ENCODE measurements around the gene SLC25A18.

SLC25A18 gene

GRCh38 chr22:17613280-17613679, 50.0 kb downstream of the SLC25A18 start:
- TF ChIP-seq, protein P1, sequence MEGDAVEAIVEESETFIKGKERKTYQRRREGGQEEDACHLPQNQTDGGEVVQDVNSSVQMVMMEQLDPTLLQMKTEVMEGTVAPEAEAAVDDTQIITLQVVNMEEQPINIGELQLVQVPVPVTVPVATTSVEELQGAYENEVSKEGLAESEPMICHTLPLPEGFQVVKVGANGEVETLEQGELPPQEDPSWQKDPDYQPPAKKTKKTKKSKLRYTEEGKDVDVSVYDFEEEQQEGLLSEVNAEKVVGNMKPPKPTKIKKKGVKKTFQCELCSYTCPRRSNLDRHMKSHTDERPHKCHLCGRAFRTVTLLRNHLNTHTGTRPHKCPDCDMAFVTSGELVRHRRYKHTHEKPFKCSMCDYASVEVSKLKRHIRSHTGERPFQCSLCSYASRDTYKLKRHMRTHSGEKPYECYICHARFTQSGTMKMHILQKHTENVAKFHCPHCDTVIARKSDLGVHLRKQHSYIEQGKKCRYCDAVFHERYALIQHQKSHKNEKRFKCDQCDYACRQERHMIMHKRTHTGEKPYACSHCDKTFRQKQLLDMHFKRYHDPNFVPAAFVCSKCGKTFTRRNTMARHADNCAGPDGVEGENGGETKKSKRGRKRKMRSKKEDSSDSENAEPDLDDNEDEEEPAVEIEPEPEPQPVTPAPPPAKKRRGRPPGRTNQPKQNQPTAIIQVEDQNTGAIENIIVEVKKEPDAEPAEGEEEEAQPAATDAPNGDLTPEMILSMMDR (IDR thresholded peaks at IDR 0.05; ENCODE audit: control insufficient read depth, insufficient read depth, low read depth, low read length, missing control alignments), result no peak
- H3K4me3 ChIP-seq (ENCODE audit: control insufficient read depth, low read depth, low read length), result no peak overlapping the region
- no peak for DNase-seq (ENCODE audit: low read depth)

GRCh38 chr22:17627961-17628405, 64.7 kb downstream of the SLC25A18 start:
- TF ChIP-seq, protein P1 (IDR thresholded peaks at IDR 0.05; ENCODE audit: control insufficient read depth, insufficient read depth, low read depth, low read length, missing control alignments), result no peak
- H3K4me3 ChIP-seq (ENCODE audit: control insufficient read depth, low read depth, low read length), result peak overlapping the region; percentile 100
- DNase-seq (ENCODE audit: low read depth), result no peak

GRCh38 chr22:17628406-17629172, 65.3 kb downstream of the SLC25A18 start, which contains the start of gene ATP6V1E1:
TSS of gene ATP6V1E1 (minus strand) at chr22:17628749. CDS start at chr22:17628635, 114 bp downstream.
- TF ChIP-seq, protein P1 (IDR thresholded peaks at IDR 0.05; ENCODE audit: control insufficient read depth, insufficient read depth, low read depth, low read length, missing control alignments), result no peak
- DNase-seq (ENCODE audit: low read depth), result peak; percentile 80

GRCh38 chr22:17629173-17629489, 65.8 kb downstream of the SLC25A18 start:
- peak overlapping the region; percentile 100 for H3K4me3 ChIP-seq (ENCODE audit: control insufficient read depth, low read depth, low read length)
- no peak for DNase-seq (ENCODE audit: low read depth)
- TF ChIP-seq, protein P1 (IDR thresholded peaks at IDR 0.05; ENCODE audit: control insufficient read depth, insufficient read depth, low read depth, low read length, missing control alignments), result no peak

More at GRCh38 chr22:17628406-17629172, 65.3 kb downstream of the SLC25A18 start, which contains the start of gene ATP6V1E1:
- peak within 1 kb of the TSS; percentile 100 for H3K4me3 ChIP-seq (ENCODE audit: control insufficient read depth, low read depth, low read length)

- H3K4me3 ChIP-seq (ENCODE audit: control insufficient read depth, low read depth, low read length), result no peak overlapping the region
- no peak for DNase-seq (ENCODE audit: low read depth)
- TF ChIP-seq, protein P1 (IDR thresholded peaks at IDR 0.05; ENCODE audit: control insufficient read depth, insufficient read depth, low read depth, low read length, missing control alignments), result no peak
These were observed 66.3 kb downstream of the SLC25A18 start for GRCh38 chr22:17629641-17630040.

- H3K4me3 ChIP-seq (ENCODE audit: control insufficient read depth, low read depth, low read length), result no peak overlapping the region
- TF ChIP-seq, protein P1 (IDR thresholded peaks at IDR 0.05; ENCODE audit: control insufficient read depth, insufficient read depth, low read depth, low read length, missing control alignments), result no peak
- DNase-seq (ENCODE audit: low read depth), result no peak
These were observed 67.8 kb downstream of the SLC25A18 start for GRCh38 chr22:17631076-17631565.

Data from AG09309 (cell line).